GM12801 (cell line): Measurements from ENCODE around the gene ASB15.

Experiments
- TF ChIP-seq, protein P1 (sequence below): IDR thresholded peaks from one replicate; pipeline ENCODE4 v1.5.1; 2011; ENCODE audit warnings: control low read depth; ENCODE audit not compliant: insufficient read length; ENCODE audit errors: extremely low read depth

The ASB15 gene

GRCh38 chr7:123627851-123628250 is 26.2 kb downstream of the ASB15 start:
- TF ChIP-seq, protein P1, sequence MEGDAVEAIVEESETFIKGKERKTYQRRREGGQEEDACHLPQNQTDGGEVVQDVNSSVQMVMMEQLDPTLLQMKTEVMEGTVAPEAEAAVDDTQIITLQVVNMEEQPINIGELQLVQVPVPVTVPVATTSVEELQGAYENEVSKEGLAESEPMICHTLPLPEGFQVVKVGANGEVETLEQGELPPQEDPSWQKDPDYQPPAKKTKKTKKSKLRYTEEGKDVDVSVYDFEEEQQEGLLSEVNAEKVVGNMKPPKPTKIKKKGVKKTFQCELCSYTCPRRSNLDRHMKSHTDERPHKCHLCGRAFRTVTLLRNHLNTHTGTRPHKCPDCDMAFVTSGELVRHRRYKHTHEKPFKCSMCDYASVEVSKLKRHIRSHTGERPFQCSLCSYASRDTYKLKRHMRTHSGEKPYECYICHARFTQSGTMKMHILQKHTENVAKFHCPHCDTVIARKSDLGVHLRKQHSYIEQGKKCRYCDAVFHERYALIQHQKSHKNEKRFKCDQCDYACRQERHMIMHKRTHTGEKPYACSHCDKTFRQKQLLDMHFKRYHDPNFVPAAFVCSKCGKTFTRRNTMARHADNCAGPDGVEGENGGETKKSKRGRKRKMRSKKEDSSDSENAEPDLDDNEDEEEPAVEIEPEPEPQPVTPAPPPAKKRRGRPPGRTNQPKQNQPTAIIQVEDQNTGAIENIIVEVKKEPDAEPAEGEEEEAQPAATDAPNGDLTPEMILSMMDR: no peak

GRCh38 chr7:123628829-123629228 is 27.2 kb downstream of the ASB15 start:
- TF ChIP-seq, protein P1: no peak

DNA sequence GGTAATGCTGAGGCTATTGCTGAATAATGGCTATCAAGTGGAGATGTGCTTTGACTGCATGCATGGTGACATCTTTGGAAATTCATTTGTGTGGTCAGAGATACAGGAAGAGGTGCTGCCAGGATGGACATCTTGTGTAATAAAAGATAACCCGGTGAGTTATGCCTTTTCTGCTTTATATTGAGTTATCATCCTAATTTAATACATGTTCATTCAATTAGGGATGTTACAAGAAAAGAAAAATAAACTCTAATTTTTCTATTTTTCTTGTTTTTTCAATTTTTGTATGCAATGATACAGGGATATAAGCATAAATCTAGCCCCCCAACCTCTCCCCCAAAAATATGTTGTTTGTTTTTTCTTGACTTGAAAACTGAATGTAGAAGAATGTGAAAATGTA is 27.7 kb downstream of the ASB15 start:
- TF ChIP-seq, protein P1: no peak

DNA sequence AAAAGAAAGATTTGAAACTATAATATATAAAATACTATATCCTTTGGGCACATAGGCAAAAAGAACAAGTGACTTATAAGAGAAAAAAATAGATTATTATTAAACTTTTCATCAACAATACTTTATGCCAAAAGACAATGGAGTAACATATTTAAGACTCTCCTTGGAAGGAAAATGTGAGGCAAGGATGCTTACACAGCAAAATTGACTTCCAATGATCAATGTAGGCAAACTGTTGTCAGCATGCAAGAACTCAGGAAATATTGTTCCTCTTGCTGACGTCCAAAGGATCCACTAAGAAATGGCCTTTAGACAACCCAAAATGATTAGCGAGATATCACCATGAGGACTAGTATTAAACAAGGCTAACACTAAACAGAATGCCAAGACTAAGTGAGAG is 31.2 kb downstream of the ASB15 start:
- TF ChIP-seq, protein P1: no peak

- TF ChIP-seq, protein P1: no peak
Measured at GRCh38 chr7:123633553-123633952, 31.9 kb downstream of the ASB15 start.

DNA sequence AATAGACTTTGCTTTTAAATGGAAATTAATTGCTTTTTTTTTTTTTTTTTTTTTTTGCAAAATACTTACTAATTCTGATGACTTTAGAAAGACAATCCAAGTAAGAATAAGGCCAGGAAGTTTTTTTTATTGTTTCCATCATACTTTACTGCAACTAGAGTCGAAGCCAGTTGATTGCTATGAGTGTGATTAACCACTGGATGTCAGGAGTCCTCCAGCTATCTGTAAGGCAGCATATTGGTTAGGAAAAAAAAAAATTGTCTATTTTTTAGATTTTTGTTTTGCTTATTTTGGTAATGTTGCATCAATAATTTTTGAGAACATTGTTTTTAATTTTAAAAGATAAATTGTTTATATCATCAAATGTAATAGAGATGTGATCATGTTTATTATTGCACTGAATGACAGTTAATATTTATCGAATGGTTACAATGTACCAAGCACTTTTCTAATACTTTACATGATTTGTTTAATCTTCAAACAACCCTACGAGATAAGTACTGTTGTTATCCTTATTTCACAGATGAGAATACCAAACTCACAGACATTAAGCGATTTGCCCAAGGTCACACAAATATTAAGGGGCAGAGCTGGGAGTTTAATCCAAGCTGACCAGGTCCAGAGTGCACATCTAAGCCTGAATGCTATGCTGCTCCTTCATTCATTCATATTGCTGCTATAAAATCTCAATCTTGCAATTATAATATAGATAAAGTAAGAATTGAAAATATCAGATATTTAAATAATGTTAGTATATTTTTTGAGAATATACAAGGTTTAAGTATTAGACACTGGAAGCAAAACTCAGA is 34.1 kb downstream of the ASB15 start:
- TF ChIP-seq, protein P1: no peak

GRCh38 chr7:123637203-123637602 is 35.6 kb downstream of the ASB15 start:
- TF ChIP-seq, protein P1: no peak
